GM23338 (cell line): ENCODE measurements around the gene BLM. TPM values are rescaled to one million over a fixed set of nuclear protein-coding genes. Genes with fewer than 3 reads are reported as not detected.

Experiments
- ATAC-seq: fragments of 200-7000 bp; cut with Tn5 transposase; 3 replicates; pipeline ENCODE4 v1.9.1; 2020
- DNase-seq: peaks from one replicate; pipeline ENCODE4 v3.0.0-alpha.2; 2015; ENCODE audit warnings: low spot score
- H2AFZ ChIP-seq: fragments of 200-600 bp; sonication (generic); 2 replicates; pipeline ENCODE4 v1.8.0; 2016; ENCODE audit warnings: antibody characterized with exemption, mild to moderate bottlenecking, moderate library complexity
- H3F3A ChIP-seq: fragments of 200-600 bp; sonication (generic); replicated peaks from 2 replicates; pipeline ENCODE4 v1.8.0; 2017; ENCODE audit warnings: antibody characterized with exemption, mixed run types, low read depth
- H3K27ac ChIP-seq: fragments of 200-600 bp; sonication (generic); 2 replicates; pipeline ENCODE4 v1.6.1; 2016; ENCODE audit warnings: low read depth
- H3K27me3 ChIP-seq: fragments of 200-600 bp; sonication (generic); 2 replicates; pipeline ENCODE4 v1.8.0; 2016; ENCODE audit warnings: mild to moderate bottlenecking, mixed run types, moderate library complexity; ENCODE audit not compliant: insufficient read depth
- H3K36me3 ChIP-seq: fragments of 200-600 bp; sonication (generic); 2 replicates; pipeline ENCODE4 v1.8.0; 2016; ENCODE audit warnings: mild to moderate bottlenecking; ENCODE audit not compliant: insufficient read depth
- H3K4me1 ChIP-seq: fragments of 200-600 bp; sonication (generic); 2 replicates; pipeline ENCODE4 v1.8.0; 2016; ENCODE audit warnings: mild to moderate bottlenecking, moderate library complexity; ENCODE audit not compliant: insufficient read depth
- H3K4me2 ChIP-seq: fragments of 200-600 bp; sonication (generic); 2 replicates; pipeline ENCODE4 v1.7.1; 2017; ENCODE audit warnings: mixed run types
- H3K4me3 ChIP-seq: fragments of 200-600 bp; sonication (generic); 2 replicates; pipeline ENCODE4 v1.6.1; 2016; ENCODE audit warnings: mixed run types
- H3K79me2 ChIP-seq: fragments of 200-600 bp; sonication (generic); replicated peaks from 2 replicates; pipeline ENCODE4 v1.8.0; 2017; ENCODE audit warnings: mild to moderate bottlenecking; ENCODE audit not compliant: insufficient read depth
- H3K9me2 ChIP-seq: fragments of 200-600 bp; sonication (generic); 2 replicates; pipeline ENCODE4 v1.8.0; 2017; ENCODE audit not compliant: insufficient read depth
- H4K20me1 ChIP-seq: fragments of 200-600 bp; sonication (generic); replicated peaks from 2 replicates; pipeline ENCODE4 v1.8.0; 2017; ENCODE audit warnings: mild to moderate bottlenecking; ENCODE audit not compliant: insufficient read depth
- H3K27ac Mint-ChIP-seq: 2 replicates; pipeline ENCODE4 v1.8.0; 2020; ENCODE audit warnings: inconsistent platforms, mild to moderate bottlenecking, moderate library complexity, mixed read lengths
- H3K27me3 Mint-ChIP-seq: 3 replicates; pipeline ENCODE4 v1.8.0; 2022; ENCODE audit warnings: low read depth, mild to moderate bottlenecking, moderate library complexity, mixed read lengths, inconsistent platforms; ENCODE audit not compliant: insufficient read depth, poor library complexity
- H3K36me3 Mint-ChIP-seq: 3 replicates; pipeline ENCODE4 v1.8.0; 2021; ENCODE audit warnings: low read depth, mild to moderate bottlenecking, inconsistent platforms, moderate library complexity, mixed read lengths
- H3K4me1 Mint-ChIP-seq: 3 replicates; pipeline ENCODE4 v1.8.0; 2020; ENCODE audit warnings: mild to moderate bottlenecking, inconsistent platforms, mixed read lengths
- H3K4me3 Mint-ChIP-seq: 3 replicates; pipeline ENCODE4 v1.8.0; 2021; ENCODE audit warnings: moderate library complexity, mild to moderate bottlenecking, inconsistent platforms, mixed read lengths
- H3K9me3 Mint-ChIP-seq: 3 replicates; pipeline ENCODE4 v1.8.0; 2020; ENCODE audit warnings: moderate library complexity, mild to moderate bottlenecking, inconsistent platforms, mixed read lengths
- CREB1 ChIP-seq: fragments of 250-450 bp; sonication (Bioruptor Pico); IDR thresholded peaks from 2 replicates; pipeline ENCODE4 v1.5.0; 2020; ENCODE audit warnings: low read depth, mild to moderate bottlenecking, moderate library complexity
- POLR2AphosphoS5 ChIP-seq: IDR thresholded peaks from 2 replicates; pipeline ENCODE4 v1.6.1; 2016; ENCODE audit warnings: antibody characterized with exemption, low read depth
- STAT1 ChIP-seq: IDR thresholded peaks from one replicate; pipeline ENCODE4 v1.6.1; 2016; ENCODE audit warnings: antibody characterized with exemption; ENCODE audit not compliant: unreplicated experiment
- long read RNA-seq: library from polyadenylated mRNA; unstranded; transcript quantifications from one replicate; pipeline ENCODE4 v2.0.0, GENCODE V29; 2020; ENCODE audit not compliant: unreplicated experiment
- polyA plus RNA-seq: library from polyadenylated mRNA; unstranded; fragments of >200 nt; fragmentation: Nextera tagmentation; extraction: Ambion mirVana; gene quantifications from 2 replicates; pipeline ENCODE4 v1.2.1, GENCODE V29; 2016
- total RNA-seq: library from RNA; depleted of rRNA; stranded (reverse); fragments of >200 nt; shearing (Covaris generic); gene quantifications from 2 replicates; pipeline ENCODE4 v1.2.3, GENCODE V29; 2014; rRNA removed
- TF ChIP-seq, protein P1 (sequence below): IDR thresholded peaks from 2 replicates; pipeline ENCODE4 v1.6.1; 2016; ENCODE audit warnings: antibody characterized with exemption
- TF ChIP-seq, protein P2 (sequence below): IDR thresholded peaks from one replicate; pipeline ENCODE4 v1.6.1; 2018; ENCODE audit warnings: antibody characterized with exemption; ENCODE audit not compliant: unreplicated experiment
- TF ChIP-seq, protein P3 (sequence below), 2 experiments: fragments of 200-600 bp in 1 of 2; sonication (generic) in 1 of 2; conservative IDR thresholded peaks; 2 replicates each; pipeline versions ENCODE4 v1.5.1 to v1.6.1; 2016 to 2017; ENCODE audit warnings: antibody characterized with exemption in 2 of 2, low read depth in 2 of 2, mild to moderate bottlenecking in 2 of 2, moderate library complexity in 1 of 2
- TF ChIP-seq, protein P4 (sequence below): fragments of 250-450 bp; sonication (Bioruptor Pico); IDR thresholded peaks from 2 replicates; pipeline ENCODE4 v1.5.0; 2020; ENCODE audit warnings: mild to moderate bottlenecking, moderate library complexity

Gene BLM
- total RNA-seq = 43.1 and 46.0 TPM in 2 replicates
- 43.3 and 43.9 TPM in 2 replicates for polyA plus RNA-seq
- long read RNA-seq, full-length matches to known transcripts = 1 of 18 reads
- long read RNA-seq, partial matches to known transcripts = 15 of 18 reads
- long read RNA-seq, other reads (novel, unspliced or antisense) = 2 of 18 reads

DNA sequence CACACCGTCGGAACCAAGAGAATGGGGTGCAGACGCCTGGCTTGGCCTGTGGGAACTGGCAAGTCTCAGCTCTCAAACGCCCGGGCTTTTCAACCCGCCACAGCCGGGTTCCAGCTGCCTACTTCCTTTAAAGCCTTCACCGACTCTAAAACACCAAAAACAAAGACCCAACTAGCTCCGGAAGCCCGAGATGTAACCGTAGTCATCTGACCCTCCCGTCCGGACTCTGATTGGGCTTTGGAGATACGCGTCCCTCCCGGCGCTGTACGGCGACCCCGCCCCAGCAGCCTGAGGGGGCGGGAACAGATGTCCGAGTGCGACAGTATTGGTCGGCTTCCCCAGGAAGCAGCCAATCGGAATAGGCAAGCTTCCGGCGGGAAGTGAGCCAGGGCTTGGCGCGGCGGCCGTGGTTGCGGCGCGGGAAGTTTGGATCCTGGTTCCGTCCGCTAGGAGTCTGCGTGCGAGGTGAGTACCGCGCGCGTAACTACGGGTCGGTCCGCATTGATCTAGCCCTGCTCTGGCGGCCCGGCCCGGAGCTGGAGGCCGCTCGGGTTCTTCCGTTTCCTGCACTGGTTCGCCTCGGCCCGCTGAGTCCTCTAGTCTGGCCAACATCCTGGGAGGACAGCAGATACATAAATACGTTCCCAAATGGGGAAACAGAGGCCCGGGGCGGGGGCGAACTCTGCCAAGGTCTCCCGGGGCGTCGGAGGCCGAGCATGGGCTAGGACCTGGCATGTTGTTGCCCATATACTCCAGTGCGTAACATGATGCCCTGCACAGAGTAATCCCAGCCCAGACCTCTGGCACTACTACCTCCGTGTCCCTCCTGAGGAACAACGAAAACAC lies at the start of gene BLM:
Gene BLM (plus strand): TSS at position 371 of the 846 bp plus-strand sequence. CDS start 30,047 bp downstream, outside the sequence.
- Histone ChIP-seq H3K4me1 (peaks cover 17% of the 10 kb centered on the region), H3K27me3 (no peaks in the 10 kb centered on the region), H3K4me2 (peak within 1 kb of the TSS; percentile 99), H3K27ac (peak within 1 kb of the TSS; percentile 92), H3F3A (no peaks in the 10 kb centered on the region), H3K9me2 (no peaks in the 10 kb centered on the region), H3K4me3 (peak within 1 kb of the TSS; percentile 93), H4K20me1 (peaks cover 22% of the 10 kb centered on the region; the same call in 1 of the 2 replicates), H3K79me2 (peaks cover 55% of the 10 kb centered on the region), H2AFZ (peak within 1 kb of the TSS; percentile 83), H3K36me3 (0 out of 2 replicates have a peak, but pooled peaks cover 4% of the 10 kb centered on the region)
- TF ChIP-seq STAT1 (no peak), CREB1 (CRISPR knock-in tag) (peak; percentile 60), POLR2AphosphoS5 (peak; percentile 96)
- TF ChIP-seq, protein P1, sequence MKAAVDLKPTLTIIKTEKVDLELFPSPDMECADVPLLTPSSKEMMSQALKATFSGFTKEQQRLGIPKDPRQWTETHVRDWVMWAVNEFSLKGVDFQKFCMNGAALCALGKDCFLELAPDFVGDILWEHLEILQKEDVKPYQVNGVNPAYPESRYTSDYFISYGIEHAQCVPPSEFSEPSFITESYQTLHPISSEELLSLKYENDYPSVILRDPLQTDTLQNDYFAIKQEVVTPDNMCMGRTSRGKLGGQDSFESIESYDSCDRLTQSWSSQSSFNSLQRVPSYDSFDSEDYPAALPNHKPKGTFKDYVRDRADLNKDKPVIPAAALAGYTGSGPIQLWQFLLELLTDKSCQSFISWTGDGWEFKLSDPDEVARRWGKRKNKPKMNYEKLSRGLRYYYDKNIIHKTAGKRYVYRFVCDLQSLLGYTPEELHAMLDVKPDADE = peak; percentile 36; the same call in 1 of the 2 replicates
- TF ChIP-seq, protein P2, sequence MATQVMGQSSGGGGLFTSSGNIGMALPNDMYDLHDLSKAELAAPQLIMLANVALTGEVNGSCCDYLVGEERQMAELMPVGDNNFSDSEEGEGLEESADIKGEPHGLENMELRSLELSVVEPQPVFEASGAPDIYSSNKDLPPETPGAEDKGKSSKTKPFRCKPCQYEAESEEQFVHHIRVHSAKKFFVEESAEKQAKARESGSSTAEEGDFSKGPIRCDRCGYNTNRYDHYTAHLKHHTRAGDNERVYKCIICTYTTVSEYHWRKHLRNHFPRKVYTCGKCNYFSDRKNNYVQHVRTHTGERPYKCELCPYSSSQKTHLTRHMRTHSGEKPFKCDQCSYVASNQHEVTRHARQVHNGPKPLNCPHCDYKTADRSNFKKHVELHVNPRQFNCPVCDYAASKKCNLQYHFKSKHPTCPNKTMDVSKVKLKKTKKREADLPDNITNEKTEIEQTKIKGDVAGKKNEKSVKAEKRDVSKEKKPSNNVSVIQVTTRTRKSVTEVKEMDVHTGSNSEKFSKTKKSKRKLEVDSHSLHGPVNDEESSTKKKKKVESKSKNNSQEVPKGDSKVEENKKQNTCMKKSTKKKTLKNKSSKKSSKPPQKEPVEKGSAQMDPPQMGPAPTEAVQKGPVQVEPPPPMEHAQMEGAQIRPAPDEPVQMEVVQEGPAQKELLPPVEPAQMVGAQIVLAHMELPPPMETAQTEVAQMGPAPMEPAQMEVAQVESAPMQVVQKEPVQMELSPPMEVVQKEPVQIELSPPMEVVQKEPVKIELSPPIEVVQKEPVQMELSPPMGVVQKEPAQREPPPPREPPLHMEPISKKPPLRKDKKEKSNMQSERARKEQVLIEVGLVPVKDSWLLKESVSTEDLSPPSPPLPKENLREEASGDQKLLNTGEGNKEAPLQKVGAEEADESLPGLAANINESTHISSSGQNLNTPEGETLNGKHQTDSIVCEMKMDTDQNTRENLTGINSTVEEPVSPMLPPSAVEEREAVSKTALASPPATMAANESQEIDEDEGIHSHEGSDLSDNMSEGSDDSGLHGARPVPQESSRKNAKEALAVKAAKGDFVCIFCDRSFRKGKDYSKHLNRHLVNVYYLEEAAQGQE = no peak
- TF ChIP-seq, protein P3, sequence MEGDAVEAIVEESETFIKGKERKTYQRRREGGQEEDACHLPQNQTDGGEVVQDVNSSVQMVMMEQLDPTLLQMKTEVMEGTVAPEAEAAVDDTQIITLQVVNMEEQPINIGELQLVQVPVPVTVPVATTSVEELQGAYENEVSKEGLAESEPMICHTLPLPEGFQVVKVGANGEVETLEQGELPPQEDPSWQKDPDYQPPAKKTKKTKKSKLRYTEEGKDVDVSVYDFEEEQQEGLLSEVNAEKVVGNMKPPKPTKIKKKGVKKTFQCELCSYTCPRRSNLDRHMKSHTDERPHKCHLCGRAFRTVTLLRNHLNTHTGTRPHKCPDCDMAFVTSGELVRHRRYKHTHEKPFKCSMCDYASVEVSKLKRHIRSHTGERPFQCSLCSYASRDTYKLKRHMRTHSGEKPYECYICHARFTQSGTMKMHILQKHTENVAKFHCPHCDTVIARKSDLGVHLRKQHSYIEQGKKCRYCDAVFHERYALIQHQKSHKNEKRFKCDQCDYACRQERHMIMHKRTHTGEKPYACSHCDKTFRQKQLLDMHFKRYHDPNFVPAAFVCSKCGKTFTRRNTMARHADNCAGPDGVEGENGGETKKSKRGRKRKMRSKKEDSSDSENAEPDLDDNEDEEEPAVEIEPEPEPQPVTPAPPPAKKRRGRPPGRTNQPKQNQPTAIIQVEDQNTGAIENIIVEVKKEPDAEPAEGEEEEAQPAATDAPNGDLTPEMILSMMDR (conservative IDR thresholded peaks at IDR 0.05; ENCODE audit: low read depth in 2 of 2) = peak in 1 of 2 experiments; percentile 22; a peak in 2 of 4 replicates
- TF ChIP-seq, protein P4, sequence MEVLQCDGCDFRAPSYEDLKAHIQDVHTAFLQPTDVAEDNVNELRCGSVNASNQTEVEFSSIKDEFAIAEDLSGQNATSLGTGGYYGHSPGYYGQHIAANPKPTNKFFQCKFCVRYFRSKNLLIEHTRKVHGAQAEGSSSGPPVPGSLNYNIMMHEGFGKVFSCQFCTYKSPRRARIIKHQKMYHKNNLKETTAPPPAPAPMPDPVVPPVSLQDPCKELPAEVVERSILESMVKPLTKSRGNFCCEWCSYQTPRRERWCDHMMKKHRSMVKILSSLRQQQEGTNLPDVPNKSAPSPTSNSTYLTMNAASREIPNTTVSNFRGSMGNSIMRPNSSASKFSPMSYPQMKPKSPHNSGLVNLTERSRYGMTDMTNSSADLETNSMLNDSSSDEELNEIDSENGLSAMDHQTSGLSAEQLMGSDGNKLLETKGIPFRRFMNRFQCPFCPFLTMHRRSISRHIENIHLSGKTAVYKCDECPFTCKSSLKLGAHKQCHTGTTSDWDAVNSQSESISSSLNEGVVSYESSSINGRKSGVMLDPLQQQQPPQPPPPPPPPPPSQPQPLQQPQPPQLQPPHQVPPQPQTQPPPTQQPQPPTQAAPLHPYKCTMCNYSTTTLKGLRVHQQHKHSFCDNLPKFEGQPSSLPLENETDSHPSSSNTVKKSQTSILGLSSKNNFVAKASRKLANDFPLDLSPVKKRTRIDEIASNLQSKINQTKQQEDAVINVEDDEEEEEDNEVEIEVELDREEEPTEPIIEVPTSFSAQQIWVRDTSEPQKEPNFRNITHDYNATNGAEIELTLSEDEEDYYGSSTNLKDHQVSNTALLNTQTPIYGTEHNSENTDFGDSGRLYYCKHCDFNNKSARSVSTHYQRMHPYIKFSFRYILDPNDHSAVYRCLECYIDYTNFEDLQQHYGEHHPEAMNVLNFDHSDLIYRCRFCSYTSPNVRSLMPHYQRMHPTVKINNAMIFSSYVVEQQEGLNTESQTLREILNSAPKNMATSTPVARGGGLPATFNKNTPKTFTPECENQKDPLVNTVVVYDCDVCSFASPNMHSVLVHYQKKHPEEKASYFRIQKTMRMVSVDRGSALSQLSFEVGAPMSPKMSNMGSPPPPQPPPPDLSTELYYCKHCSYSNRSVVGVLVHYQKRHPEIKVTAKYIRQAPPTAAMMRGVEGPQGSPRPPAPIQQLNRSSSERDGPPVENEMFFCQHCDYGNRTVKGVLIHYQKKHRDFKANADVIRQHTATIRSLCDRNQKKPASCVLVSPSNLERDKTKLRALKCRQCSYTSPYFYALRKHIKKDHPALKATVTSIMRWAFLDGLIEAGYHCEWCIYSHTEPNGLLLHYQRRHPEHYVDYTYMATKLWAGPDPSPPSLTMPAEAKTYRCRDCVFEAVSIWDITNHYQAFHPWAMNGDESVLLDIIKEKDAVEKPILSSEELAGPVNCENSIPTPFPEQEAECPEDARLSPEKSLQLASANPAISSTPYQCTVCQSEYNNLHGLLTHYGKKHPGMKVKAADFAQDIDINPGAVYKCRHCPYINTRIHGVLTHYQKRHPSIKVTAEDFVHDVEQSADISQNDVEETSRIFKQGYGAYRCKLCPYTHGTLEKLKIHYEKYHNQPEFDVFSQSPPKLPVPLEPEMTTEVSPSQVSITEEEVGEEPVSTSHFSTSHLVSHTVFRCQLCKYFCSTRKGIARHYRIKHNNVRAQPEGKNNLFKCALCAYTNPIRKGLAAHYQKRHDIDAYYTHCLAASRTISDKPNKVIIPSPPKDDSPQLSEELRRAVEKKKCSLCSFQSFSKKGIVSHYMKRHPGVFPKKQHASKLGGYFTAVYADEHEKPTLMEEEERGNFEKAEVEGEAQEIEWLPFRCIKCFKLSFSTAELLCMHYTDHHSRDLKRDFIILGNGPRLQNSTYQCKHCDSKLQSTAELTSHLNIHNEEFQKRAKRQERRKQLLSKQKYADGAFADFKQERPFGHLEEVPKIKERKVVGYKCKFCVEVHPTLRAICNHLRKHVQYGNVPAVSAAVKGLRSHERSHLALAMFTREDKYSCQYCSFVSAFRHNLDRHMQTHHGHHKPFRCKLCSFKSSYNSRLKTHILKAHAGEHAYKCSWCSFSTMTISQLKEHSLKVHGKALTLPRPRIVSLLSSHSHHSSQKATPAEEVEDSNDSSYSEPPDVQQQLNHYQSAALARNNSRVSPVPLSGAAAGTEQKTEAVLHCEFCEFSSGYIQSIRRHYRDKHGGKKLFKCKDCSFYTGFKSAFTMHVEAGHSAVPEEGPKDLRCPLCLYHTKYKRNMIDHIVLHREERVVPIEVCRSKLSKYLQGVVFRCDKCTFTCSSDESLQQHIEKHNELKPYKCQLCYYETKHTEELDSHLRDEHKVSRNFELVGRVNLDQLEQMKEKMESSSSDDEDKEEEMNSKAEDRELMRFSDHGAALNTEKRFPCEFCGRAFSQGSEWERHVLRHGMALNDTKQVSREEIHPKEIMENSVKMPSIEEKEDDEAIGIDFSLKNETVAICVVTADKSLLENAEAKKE (CRISPR knock-in tag) = no peak
- Mint-ChIP-seq H3K27ac (peak within 1 kb of the TSS; percentile 99), H3K4me3 (peak within 1 kb of the TSS; percentile 99), H3K4me1 (peaks cover 12% of the 10 kb centered on the region), H3K36me3 (peaks cover 7% of the 10 kb centered on the region), H3K9me3 (no peaks in the 10 kb centered on the region), H3K27me3 (peaks cover 1% of the 10 kb centered on the region)
- DNase-seq = peak; percentile 99
- peak; percentile 98 for ATAC-seq
